ENCODE results near the gene PCDHB2. TPM values are rescaled to one million over a fixed set of nuclear protein-coding genes. Genes with fewer than 3 reads are reported as not detected.
A peak's percentile ranks its signal among the peaks of the same experiment; 100 is the strongest.

The PCDHB2 gene
- total RNA-seq (2013; cell fraction: nucleolus; rRNA removed): 0.17 TPM in 1 of 2 replicates, not detected in the other
- total RNA-seq (2014; rRNA removed) (0.17 TPM in 1 of 2 replicates, not detected in the other), total RNA-seq (2014; rRNA removed; fragmentation: Illumina TruSeq; extraction: Trizol) (not detected in 2 replicates), total RNA-seq (2021) (0.13 TPM in 1 of 2 replicates, not detected in the other), polyA plus RNA-seq (2011; rRNA removed) (0.11 TPM in 1 of 2 replicates, not detected in the other), polyA plus RNA-seq (2014; fragmentation: Illumina TruSeq; extraction: Trizol) (not detected in 2 replicates), polyA plus RNA-seq (2014; fragmentation: Nextera tagmentation; extraction: Ambion mirVana) (not detected), polyA plus RNA-seq (2014; rRNA removed) (0.04 TPM in 1 of 2 replicates, not detected in the other), polyA plus RNA-seq (2016; fragmentation: Nextera tagmentation; extraction: Ambion mirVana) (under 1 TPM in 1 of 2 experiments, not detected in 1; 0.08 TPM), polyA minus RNA-seq (2011; rRNA and poly(A)+ RNA removed) (0.05 and 0.07 TPM in 2 replicates), Bru-seq, nascent RNA (percentile 21 among the genes with signal in this experiment), BruChase-seq, experiment 1, labeled RNA remaining after a 6-hour chase (not detected), BruChase-seq, experiment 2, labeled RNA remaining after a 2-hour chase (percentile 14 among the genes with signal in this experiment)
- polyA plus RNA-seq (2011; ENCODE audit: low read depth): not detected
- polyA plus RNA-seq (2011; cell fraction: cytosol; rRNA removed): 0.04 and 0.10 TPM in 2 replicates
- 0.13 and 0.28 TPM in 2 replicates for polyA plus RNA-seq (2011; cell fraction: nucleus; rRNA removed)
- polyA plus RNA-seq (2012): not detected in 2 replicates
- not detected in 2 replicates for polyA minus RNA-seq (2011; cell fraction: cytosol; rRNA and poly(A)+ RNA removed)
- polyA minus RNA-seq (2011; cell fraction: nucleus; rRNA and poly(A)+ RNA removed): not detected in 2 replicates
- long read RNA-seq, experiment 1: 0 reads
- long read RNA-seq, experiment 2: 0 reads

GRCh38 chr5:141094481-141095262 is at the start of gene PCDHB2:
TSS of gene PCDHB2 (plus strand) at chr5:141094615. CDS start at chr5:141094791, 176 bp downstream.
- Histone ChIP-seq H3K27ac (ENCODE audit: control insufficient read depth, insufficient read depth) (no peak within 1 kb of the TSS), H2AFZ (ENCODE audit: control insufficient read depth, low read depth, low read length) (no peak within 1 kb of the TSS; the same call in 1 of the 2 replicates), H3K79me2 (ENCODE audit: control insufficient read depth, insufficient read depth, low read length) (no peaks in the 10 kb centered on the region), H3K9ac (ENCODE audit: control insufficient read depth, insufficient read depth, low read length) (no peak within 1 kb of the TSS), H3K4me1 (ENCODE audit: control insufficient read depth, insufficient read depth, low read length) (no peaks in the 10 kb centered on the region), H3K4me3 (no peak within 1 kb of the TSS), H3K9me3 (replicated peaks; ENCODE audit: control insufficient read depth, insufficient read depth, low read length) (no peaks in the 10 kb centered on the region; the same call in 2 of the 3 replicates), H3K27me3 (replicated peaks in 1 of 2; ENCODE audit: control insufficient read depth in 2 of 2, insufficient read depth in 2 of 2, low read length in 1 of 2) (no peaks in the 10 kb centered on the region), H3K36me3 (ENCODE audit: control insufficient read depth in 2 of 2, insufficient read depth in 2 of 2, low read length in 1 of 2) (no peaks in the 10 kb centered on the region), H3K4me2 (ENCODE audit: control insufficient read depth, insufficient read depth) (no peak within 1 kb of the TSS), H4K20me1 (ENCODE audit: control insufficient read depth, insufficient read depth) (no peaks in the 10 kb centered on the region)
- no TSS peak for BruUV-seq (replicated peaks)
- intact Hi-C loops (cut with micrococcal nuclease; ENCODE audit: unreplicated experiment): no loop called here
- no peak for DNase-seq (ENCODE audit: low read depth, low spot score)
- 19% methylated on average over 29 of the region's 29 CpGs for WGBS (ENCODE audit: insufficient coverage, insufficient replicate concordance, low lambda C conversion rate, missing lambda C conversion rate)
- peak in 1 of 3 experiments; percentile 15; a peak in 1 of 6 replicates for TF ChIP-seq CTCF (IDR thresholded peaks at IDR 0.05 in 2 of 3, conservative IDR thresholded peaks at IDR 0.05 in 1 of 3; ENCODE audit: control insufficient read depth in 2 of 3, extremely low read depth in 1 of 3, insufficient read depth in 1 of 3, low read depth in 3 of 3, low read length in 3 of 3)
- TF ChIP-seq MAX (IDR thresholded peaks at IDR 0.05; ENCODE audit: low read depth, low read length): no peak
- no peak for FAIRE-seq
- ATAC-seq: no peak
- ChIA-PET SMC1A (ENCODE audit: uncharacterized antibody, unreplicated experiment) (no interaction called here), RAD21 (ENCODE audit: unreplicated experiment) (interaction anchor here (0.6 kb wide), 1 partner anchor 1363 kb away, joined by 5 read pairs; no protein-coding TSS in a partner anchor), CTCF (interaction anchor here (0.5 to 1.2 kb wide), 3 partner anchors 8 to 309 kb away, joined by 3 to 4 read pairs (median 3); no protein-coding TSS in a partner anchor), POLR2A (no interaction called here)
- in situ Hi-C loops (cut with MboI): no loop called here
